GM19452 (cell line): ENCODE measurements around the gene CCDC148.
"Not testable (repeated sequence)": the region's sequence is repeated elsewhere in the genome, so short reads cannot be mapped to it uniquely, and the experiment has no call there.

Experiments
- ATAC-seq: cut with Tn5 transposase; IDR thresholded peaks from one replicate; pipeline ENCODE4 v1.9.1; 2021; ENCODE audit not compliant: unreplicated experiment

The CCDC148 gene

DNA sequence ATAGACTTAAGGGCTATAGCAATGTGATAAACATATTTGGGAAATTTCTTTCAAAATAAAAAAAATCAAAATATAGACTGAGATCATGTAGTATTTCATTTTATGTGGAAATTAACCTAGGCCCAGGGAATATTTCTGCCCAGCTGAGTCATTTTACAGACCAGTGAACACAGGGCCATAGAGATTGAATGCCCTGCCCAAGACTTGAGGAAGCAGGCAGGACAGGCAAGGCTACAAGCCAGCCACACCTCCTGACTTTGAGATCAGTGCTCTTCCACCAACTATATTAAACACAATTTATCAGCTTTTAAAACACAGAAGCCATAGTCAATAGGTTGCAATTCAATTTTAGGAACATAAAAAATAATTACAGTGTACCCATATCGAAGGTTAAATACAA is 12.9 kb downstream of the CCDC148 start:
- no peak for ATAC-seq

DNA sequence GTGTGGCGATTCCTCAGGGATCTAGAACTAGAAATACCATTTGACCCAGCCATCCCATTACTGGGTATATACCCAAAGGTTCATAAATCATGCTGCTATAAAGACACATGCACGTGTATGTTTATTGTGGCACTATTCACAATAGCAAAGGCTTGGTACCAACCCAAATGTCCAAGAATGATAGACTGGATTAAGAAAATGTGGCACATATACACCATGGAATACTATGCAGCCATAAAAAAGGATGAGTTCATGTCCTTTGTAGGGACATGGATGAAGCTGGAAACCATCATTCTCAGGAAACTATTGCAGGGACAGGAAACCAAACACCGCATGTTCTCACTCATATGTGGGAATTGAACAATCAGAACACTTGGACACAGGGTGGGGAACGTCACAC is 17.5 kb downstream of the CCDC148 start:
- not testable (repeated sequence) for ATAC-seq

DNA sequence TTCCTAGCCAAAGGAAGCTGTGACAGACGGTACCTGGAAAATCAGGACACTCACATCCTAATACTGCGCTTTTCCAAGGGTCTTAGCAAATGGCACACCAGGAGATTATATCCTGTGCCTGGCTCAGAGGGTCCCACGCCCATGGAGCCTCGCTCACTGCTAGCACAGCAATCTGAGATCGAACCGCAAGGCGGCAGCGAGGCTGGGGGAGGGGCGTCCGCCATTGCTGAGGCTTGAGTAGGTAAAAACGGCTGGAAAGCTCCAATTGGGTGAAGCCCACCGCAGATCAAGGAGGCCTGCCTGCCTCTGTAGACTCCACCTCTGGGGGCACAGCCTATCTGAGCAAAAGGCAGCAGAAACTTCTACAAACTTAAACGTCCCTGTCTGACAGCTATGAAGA is 22.8 kb downstream of the CCDC148 start:
- ATAC-seq, result not testable (repeated sequence)

DNA sequence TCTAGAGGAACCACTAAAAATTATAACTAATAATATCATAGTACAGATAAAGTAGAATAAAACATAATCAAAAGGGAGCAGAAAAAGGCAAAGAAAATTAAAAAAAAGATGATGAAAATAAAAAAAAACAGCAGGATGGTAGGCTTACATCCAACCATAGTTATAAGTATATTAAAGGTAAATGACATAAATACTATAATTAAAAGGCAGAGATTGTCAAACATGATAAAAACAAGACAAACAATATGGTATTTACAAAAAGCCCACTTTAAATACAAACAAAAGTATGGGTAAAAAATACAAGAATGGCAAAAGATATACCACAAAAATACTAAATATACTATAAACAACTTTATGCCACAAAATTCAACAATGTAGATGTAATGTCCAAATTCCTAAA is 24.4 kb downstream of the CCDC148 start:
- no peak for ATAC-seq

DNA sequence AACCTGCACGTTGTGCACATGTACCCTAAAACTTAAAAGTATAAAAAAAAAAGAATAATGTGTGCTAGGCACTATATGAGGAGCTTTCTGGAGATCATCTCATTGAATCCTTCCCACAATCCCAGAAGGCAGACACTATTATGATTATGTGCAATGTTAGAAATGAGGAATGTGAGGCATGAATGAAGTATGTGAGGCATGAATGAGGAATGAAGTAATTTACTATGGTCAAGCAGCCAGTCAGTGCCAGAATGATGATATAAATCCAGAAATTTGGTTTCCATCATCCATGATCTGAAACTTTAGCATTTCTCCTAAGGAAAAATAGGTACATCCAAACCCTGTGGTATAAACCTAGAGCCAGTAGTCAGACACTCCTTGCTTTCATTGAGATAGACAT is 42.0 kb downstream of the CCDC148 start:
- no peak for ATAC-seq

DNA sequence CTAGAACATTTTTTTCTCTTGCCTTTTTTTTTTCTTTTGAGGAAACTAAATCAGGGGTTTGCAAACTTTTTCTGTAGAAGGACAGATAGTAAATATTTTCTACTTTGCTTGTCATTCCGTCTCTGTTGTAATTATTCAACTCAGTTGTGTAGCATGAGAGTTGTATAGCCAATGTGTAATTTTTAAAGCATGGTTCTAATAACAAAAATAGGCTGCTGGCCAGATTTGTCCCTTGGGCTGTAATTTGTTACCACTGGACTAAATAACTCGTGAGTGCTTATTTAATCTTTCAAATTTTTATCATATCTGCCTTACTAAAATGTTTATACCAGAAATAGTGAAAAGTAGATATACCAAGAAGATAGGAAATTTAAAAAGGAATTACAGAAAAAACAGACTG is 43.0 kb downstream of the CCDC148 start:
- no peak for ATAC-seq

DNA sequence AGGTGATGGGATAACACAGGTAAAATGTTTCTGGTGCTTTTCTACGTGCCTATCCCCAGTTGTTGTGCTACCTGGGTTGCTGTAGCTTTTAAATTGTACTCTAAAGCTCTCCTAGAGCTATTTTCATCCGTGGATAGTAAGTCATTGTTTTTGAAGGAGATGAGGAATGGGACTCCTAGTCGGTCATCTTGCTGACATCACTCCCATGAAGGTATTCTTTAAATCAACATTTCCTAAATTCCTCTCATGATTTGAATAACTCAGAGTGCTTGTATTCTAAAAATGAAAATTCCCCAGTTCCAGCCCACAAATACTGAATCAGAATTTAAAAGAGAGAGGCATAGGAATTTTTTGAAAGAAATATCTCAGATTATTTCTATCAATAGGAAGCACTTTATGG is 44.3 kb downstream of the CCDC148 start:
- no peak for ATAC-seq

DNA sequence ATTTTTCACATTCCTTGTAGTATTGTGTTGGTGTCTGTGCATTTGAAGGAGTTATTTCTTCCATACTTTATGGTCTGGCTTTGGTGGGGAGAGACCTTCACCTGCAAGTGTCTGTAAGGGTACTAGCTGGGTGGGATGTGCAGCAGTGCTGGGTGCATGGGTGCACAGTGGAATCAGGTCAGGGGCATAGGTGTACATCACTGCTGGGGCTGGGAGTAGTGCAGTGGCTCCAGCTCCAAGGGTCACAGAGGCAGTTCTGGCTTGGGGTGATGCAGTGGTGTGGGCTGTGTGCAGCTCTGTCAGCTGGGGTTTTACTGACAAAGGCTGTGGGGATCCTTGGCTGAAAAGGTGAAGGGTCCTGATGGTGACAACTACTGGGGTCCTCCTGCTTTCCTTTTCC is 44.8 kb downstream of the CCDC148 start:
- ATAC-seq, result no peak

DNA sequence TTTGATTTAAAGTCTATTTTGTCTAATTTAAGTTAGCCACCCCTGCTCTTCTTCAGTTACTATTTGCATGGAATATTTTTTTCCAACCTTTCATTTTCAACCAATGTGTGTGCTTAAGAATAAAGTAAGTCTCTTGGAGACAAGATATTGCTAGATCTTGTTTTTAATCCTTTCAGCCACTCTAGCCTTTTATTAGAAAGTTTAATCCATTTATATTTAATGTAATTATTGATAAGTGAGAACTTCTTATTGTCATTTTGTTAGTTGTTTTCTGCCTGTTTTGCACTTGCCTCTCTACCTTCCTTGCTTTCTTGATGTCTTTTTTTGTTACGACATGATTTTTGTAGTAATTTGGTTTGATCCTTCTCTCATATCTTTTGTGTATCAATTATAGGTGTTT is 46.4 kb downstream of the CCDC148 start:
- ATAC-seq, result no peak

DNA sequence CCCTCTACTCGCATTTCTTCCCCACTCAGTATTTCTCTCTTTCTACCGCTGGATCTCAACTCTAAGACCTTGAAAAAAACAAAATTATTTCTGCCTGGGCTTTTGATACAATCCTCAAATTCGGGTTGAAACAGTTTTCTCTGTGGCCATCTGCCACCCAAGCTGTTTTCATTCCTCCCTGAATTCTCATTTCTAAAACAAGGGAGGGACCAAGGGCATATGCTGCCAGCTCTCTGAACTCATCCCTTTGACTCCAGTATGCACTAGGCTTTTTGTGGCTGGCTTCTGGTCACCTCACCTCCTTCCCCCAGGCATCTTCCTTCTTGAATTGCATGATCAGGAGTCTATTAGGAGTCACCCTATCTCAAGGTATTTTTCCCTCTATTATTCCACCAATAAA is 49.5 kb downstream of the CCDC148 start:
- no peak for ATAC-seq

DNA sequence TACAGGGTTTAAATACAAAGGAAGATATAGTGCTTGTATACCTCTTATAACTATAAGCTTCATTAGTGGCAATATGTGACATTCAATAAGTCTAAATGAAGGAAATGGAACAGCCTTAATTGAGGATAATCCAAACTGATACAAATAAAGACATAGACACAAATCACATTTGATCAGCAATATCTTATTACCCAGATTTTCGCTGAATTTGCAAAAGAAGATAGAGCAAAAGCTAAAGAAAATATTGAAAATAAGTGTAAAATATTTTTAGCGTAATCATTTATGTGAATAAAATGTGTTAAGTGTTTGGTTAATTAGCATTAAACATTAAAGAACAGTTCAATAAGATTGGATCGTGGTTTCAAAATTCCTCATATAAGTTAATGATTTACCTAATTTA is 51.2 kb downstream of the CCDC148 start:
- no peak for ATAC-seq

DNA sequence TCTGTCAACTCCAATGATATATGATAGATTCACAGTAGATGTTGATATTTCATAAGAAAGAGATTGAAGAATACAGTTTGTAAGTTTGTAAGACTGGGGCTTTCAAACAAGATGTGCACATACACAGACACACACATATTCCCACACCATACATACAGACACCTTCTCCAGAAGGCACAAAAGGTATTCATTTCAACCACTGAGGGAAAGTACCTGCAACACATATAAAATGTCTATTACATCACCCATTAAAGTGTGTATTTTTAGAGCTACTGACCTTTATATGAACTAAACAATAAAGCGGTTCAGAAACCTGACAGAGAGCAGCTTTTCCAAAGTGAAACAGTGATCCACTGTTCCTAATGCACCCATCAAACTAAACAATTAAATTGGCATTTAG is 53.3 kb downstream of the CCDC148 start:
- ATAC-seq, result no peak

DNA sequence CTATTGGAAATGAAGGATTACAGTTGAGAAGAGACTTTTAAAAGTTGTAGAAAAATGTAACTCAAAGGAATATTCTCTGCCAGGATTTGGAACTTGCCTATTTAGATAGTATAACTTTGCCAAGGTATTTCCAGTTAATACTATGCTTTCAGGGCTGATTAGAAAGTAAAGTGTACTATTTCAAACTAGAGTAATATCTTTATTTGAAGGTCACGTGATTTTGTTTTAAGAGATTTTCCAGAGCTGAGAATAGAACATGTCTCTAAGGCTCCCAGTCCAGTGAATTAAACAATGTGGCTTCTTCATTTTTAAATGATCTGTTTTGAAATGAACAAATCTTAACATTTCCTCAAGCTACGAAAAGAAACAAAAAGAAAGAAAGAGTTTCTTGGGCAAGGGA is 53.9 kb downstream of the CCDC148 start:
- ATAC-seq, result no peak

DNA sequence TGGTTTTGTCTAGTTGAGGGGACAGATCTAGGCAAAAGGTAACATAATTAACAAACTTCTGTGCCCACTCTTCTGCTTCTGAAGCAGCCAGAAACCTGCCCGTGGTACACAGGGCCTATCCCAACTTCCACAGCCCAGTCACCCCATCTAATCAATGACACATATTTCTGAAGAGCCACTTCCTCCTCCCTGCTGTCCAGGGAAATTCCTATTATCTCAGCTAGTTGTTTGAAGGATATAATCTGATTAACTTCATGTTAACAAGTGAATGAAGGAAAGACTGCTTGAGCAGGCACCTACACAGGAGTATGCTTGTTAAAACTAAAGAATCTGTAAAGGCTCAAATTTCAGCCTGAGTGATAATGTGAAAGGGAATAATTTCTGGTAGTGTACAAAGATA is 61.4 kb downstream of the CCDC148 start:
- no peak for ATAC-seq

DNA sequence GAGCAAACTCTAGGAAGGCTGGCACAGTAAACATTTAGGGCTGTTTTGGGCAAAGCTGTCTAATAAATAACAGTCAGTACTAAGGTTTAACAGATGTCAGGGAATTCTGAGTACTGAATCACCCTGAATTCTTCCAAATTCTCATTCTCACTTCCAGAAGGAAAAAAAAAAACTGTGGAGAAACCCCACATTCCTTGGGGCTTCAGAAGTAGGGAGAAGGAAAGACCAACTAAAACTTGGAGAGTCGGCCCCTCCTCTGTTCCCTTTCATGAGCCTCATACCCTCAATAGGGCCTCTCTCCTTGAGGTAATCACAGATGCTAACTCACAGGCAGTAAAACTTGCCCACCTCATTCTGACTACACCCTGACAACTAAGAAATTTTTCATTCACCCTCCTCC is 62.1 kb downstream of the CCDC148 start:
- no peak for ATAC-seq

DNA sequence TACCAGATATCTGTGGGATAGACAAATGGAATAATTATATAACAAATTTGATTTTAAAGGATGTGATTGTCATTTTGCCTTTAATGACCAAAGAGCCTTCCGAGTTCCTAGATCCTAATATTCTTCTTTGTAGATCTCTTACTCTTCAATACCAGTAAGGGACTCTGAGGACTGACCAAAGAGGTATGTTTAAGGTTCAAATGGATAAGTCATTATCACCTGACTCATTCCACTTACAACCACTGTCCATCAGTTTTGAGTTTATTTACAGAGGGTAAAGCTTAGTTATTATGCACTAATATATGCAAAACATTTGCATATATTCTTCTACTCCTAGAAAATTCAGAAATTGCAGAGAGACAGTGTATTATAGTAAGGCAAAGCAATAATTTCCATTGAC is 62.7 kb downstream of the CCDC148 start:
- ATAC-seq, result no peak

DNA sequence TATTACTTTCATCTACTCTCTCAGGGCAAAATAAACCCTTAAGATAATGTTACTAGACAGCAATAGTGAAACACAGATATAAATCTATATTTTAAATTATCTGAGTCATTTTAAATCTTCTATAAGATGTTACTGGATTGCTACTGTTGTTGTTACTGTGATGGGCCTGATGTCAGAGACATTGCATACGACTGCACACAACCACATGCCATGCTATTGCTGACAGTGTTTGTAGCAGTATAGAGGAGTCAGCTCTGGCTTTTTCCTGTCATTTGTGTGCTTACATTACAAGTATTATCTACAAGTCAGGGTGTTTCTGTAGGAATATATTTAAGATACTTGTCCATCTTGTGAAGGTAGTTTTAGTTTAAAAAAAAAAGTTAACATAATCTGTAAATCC is 63.9 kb downstream of the CCDC148 start:
- ATAC-seq, result no peak

DNA sequence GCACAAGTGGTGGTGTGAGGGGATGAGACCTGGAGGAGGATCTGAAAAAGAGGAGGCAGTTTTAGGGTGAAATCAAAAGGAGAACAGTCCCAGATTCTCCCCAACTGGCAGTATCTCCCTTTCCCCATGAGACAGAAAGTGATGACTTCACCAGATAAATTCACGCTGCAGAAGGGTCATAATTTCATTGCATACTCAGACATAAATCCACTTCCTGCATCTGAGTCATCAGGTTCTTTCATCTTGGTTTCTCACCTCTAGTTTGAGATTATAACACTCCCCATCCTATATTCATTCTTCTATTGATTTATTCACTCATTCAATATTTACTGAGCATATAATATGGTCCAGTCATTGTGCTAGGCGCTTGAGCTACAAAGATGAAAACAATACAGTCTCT is 64.7 kb downstream of the CCDC148 start:
- no peak for ATAC-seq

DNA sequence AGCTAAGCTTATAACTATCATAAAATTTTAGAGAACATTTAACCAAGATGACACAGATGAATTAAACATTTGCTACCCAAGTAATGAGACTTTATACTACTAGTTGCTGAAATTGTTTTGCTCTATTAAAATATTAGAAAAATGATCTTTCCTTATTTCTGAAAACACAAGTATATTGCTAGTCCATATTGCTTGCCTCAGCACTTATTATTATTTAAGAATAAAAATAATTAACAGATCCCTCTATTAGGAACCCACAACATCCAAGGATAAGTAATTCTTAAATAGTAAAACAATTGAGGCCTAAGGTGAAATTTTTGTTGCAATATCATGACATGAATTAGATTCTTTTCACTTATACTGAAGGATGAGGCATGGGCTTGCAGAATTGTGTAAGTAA is 65.2 kb downstream of the CCDC148 start:
- ATAC-seq, result no peak

DNA sequence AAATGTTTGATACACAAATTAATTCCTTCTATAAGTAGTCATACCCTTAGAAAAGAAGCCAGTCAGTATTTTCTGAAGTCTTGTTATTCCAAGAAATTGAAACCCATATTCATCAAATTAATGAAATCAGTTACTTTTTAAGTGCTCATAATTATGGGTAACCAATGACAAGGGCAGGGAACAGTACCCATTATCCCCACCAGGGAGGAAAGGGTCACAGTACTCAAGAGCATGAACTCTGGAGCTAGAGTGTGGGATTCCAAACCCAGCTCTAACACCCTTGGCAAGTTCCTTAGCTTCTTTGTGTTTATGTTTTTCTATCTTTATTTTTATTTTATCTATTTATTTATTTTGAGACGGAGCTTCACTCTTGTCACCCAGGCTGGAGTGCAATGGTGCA is 68.4 kb downstream of the CCDC148 start:
- no peak for ATAC-seq

DNA sequence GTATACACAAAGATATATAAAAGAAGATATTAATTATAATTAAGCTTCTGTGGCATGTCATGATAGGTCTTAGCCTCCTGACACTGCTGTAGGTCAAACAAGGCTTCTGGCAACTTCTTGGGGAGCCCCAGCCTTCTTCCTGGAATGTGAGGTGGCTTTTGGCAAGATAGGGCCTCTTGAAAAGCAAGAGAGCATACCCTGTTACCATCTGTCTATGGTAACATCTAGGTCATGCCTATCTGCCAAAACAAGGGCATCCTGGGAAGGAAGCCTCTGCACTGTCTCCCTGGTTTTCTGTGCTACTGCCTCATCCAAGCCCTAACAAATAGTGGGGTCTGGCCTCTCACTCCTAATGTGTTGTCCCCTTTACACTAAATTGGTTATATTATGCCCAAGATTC is 70.9 kb downstream of the CCDC148 start:
- no peak for ATAC-seq

DNA sequence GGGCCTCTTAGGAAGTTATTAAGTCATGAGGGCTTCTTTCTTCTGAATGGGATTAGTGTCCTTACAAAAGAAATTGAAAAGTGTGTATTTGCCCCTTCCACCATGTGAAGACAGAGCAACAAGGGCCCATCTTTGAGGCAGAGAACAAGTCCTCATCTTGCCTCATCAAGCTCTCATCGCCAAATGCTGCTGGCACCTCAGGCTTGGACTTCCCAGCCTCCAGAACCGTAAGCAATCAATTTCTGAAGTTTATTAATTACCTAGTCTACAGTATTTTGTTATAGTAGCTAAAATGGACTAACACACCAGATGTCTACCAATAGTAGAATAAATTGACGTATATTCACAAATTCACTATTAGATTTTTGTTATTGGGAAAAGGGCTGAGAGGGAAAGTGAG is 74.6 kb downstream of the CCDC148 start:
- ATAC-seq, result no peak

DNA sequence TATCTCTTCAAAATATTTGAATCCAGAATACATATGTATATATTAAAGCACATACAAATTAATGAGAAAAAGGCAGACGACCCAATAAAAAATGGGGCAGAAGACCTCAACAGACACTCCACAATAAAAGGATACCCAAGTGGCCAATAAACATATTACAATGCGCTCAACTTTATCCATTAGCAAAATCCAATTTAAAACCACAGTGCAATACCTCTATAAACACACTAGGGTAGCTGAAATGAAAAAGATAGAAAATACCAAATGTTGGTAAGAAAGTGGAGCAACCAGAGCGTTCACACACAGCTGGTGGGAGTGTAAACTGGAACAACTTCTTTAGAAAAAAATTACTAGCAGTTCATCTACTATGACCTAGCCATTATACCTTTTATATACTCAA is 75.3 kb downstream of the CCDC148 start:
- no peak for ATAC-seq

DNA sequence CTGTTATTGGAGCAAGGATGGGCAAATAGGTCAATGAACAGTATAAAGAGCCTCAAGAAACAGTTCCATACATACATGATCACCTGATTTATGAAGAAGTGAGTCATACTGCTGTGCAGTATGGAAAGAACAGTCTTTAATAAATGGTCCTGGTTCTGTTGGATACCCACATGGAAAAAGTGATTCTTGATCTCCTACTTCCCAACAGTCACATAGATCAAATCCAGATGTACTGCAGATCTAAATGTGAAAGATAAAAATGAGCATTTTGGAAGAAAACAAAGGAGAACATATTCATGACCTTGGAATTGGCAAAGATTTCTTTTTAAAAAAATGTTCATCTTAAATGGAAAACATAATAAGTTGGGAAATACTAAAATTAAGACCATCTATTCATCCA is 75.8 kb downstream of the CCDC148 start:
- no peak for ATAC-seq
